ENCODE measurements around the gene SRRD. TPM values are rescaled to one million over a fixed set of nuclear protein-coding genes. Genes with fewer than 3 reads are reported as not detected.

The SRRD gene
- total RNA-seq, 4 donors from 2014 or later = 5.3 to 20.1 (median 13.9) TPM

DNA sequence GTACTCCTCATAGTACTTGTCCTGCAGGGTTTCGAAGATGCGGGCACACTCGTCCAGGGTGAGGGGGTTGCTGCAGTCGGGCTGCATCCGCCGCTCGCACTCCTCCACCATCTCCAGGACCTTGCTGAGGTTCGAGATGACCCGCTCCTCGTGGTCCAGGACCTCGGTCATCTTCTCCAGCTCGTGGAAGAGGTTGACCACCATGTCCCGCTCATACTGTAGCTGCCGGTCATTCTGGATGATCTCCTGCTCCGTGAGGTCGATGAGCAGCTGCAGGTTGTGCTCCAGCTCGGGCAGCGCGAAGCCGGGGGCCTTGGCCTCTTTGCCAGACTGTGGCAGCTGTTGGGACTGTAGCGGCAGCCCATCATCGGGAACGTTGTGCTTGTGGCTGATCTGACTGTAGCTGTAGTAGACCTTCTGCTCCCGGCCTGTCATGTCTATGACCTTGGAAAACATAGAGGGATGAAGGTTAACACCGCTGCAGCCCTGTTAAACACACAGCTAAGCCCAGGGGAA is 15.6 kb downstream of the SRRD start:
- TF ChIP-seq, protein P1, sequence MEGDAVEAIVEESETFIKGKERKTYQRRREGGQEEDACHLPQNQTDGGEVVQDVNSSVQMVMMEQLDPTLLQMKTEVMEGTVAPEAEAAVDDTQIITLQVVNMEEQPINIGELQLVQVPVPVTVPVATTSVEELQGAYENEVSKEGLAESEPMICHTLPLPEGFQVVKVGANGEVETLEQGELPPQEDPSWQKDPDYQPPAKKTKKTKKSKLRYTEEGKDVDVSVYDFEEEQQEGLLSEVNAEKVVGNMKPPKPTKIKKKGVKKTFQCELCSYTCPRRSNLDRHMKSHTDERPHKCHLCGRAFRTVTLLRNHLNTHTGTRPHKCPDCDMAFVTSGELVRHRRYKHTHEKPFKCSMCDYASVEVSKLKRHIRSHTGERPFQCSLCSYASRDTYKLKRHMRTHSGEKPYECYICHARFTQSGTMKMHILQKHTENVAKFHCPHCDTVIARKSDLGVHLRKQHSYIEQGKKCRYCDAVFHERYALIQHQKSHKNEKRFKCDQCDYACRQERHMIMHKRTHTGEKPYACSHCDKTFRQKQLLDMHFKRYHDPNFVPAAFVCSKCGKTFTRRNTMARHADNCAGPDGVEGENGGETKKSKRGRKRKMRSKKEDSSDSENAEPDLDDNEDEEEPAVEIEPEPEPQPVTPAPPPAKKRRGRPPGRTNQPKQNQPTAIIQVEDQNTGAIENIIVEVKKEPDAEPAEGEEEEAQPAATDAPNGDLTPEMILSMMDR (IDR thresholded peaks at IDR 0.05) = no peak
- no peak for TF ChIP-seq POLR2A (IDR thresholded peaks at IDR 0.05)
- intact Hi-C loops (cut with DNase I; ENCODE audit: low total_unique reads) = no loop called here
- H3K4me3 ChIP-seq = no peak overlapping the region
- no peaks in the 10 kb centered on the region for H3K27me3 ChIP-seq
- H3K4me1 ChIP-seq = no peaks in the 10 kb centered on the region
- no peaks in the 10 kb centered on the region for H3K36me3 ChIP-seq
- DNase-seq = no peak
- H3K9me3 ChIP-seq = no peaks in the 10 kb centered on the region
- H3K27ac ChIP-seq = no peak overlapping the region

DNA sequence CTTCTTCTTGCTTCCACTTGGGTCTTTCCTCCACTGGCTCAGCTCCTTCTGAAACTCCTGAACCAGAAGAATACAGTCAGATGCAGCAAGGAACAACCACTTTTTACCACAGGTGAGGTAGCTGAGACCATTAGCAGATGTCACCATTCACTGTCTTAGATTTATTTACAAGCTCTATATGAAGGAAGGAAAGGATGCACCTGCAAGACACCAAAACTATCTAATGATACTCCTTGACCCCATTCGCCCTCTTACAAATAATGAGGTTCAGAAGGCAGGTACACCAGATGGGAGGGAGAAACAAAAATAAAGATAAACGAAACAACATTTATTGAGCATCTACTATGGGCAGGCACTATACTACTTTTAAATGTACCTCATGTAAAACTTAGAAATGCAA is 18.3 kb downstream of the SRRD start:
- TF ChIP-seq, protein P1 (IDR thresholded peaks at IDR 0.05) = no peak
- no peak for TF ChIP-seq POLR2A (IDR thresholded peaks at IDR 0.05)
- Histone ChIP-seq H3K9me3 (no peaks in the 10 kb centered on the region), H3K36me3 (no peaks in the 10 kb centered on the region), H3K27ac (no peak overlapping the region), H3K4me3 (no peak overlapping the region), H3K27me3 (no peaks in the 10 kb centered on the region), H3K4me1 (no peaks in the 10 kb centered on the region)
- intact Hi-C loops (cut with DNase I; ENCODE audit: low total_unique reads) = no loop called here
- DNase-seq = no peak

DNA sequence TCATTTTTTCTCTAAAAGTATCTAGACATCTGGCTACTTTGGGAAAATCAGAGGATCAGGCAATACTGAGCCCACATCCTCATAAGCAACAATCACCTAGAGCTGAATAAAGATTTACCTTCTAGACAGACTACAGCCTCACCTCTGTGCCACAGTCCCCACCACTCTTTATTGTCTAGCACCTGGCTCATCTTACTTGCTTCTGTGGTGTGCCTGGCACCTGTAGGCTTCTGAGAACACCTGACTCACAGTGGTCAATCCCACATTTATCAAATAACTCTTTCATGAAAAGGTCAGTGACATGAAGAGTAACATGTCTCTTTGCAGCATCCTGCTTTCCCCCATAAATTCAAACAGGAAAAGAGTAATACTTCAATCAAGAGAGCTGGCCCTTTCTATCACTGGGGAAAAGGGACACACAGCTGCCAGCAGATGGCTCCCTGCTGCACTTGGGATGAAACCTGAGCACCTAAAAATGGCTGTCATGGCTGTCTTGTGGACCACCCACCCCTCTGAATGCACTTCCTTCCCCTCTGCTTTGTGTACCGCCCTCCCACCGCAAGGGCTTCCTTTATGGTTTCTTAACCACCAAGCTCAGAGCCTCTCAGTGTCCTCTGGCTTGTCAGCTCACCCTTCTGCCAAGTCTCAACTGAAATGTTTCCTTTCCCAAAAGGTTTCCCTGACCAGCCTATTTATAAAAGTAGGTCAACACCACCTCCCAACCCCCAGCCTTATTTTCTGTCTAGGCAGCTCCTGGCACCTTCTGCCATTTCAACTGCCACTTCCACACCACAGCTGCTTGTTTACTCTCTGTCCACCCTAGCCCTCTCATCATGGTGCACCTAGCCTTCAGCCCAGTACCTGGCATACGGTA is 19.2 kb downstream of the SRRD start:
- Histone ChIP-seq H3K4me3 (no peak overlapping the region), H3K27ac (no peak overlapping the region), H3K36me3 (no peaks in the 10 kb centered on the region), H3K9me3 (no peaks in the 10 kb centered on the region), H3K27me3 (no peaks in the 10 kb centered on the region), H3K4me1 (no peaks in the 10 kb centered on the region)
- no peak for DNase-seq
- intact Hi-C loops (cut with DNase I; ENCODE audit: low total_unique reads) = no loop called here
- TF ChIP-seq, protein P1 (IDR thresholded peaks at IDR 0.05) = peak in 3 of 4 experiments; percentile 7 to 23 (median 9)
- no peak for TF ChIP-seq POLR2A (IDR thresholded peaks at IDR 0.05)

DNA sequence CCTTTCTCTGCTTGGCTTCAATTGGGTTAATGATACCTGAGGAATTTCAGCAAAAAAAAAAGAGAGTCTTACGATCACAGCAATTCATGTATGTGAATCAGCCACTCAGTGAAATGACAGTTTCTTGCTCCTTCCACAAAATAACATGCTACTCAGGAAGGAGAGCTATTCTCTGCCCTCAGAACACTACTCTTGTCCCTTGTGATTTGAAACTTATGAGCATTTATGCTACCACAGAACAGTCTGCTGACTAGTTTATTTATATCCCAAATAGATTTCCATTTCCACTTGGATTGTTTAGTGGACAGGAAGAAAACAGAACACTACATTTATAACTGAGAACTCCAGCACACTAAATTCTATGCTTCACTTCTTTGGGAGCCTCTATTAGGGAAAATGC is 20.1 kb downstream of the SRRD start:
- intact Hi-C loops (cut with DNase I; ENCODE audit: low total_unique reads) = no loop called here
- Histone ChIP-seq H3K4me3 (no peak overlapping the region), H3K9me3 (no peaks in the 10 kb centered on the region), H3K27me3 (no peaks in the 10 kb centered on the region), H3K36me3 (no peaks in the 10 kb centered on the region), H3K27ac (no peak overlapping the region), H3K4me1 (no peaks in the 10 kb centered on the region)
- DNase-seq = no peak
- no peak for TF ChIP-seq POLR2A (IDR thresholded peaks at IDR 0.05)
- TF ChIP-seq, protein P1 (IDR thresholded peaks at IDR 0.05) = no peak

DNA sequence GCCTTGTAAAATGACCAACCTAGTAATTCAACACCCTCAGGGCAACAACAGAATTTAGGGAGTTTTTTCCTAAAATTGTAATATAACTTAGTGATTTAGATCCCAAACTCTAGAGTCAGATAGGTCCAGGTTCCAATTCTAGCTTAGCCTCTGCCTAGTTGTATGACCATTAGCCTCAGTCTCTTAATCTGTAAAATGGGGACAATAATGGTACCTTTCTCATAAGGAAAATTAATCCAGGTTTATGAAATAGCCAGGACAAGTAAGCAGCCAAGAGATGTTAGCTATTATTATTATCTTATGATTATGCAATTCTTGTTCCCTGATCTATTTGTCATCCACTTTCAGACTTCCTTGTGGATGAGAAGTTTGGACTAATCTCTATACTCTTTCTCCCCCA is 24.5 kb downstream of the SRRD start:
- Histone ChIP-seq H3K36me3 (no peaks in the 10 kb centered on the region), H3K4me3 (no peak overlapping the region), H3K4me1 (peaks cover 0 to 3% of the 10 kb centered on the region in 2 donors), H3K27me3 (no peaks in the 10 kb centered on the region), H3K9me3 (no peaks in the 10 kb centered on the region), H3K27ac (no peak overlapping the region)
- no peak for TF ChIP-seq POLR2A (IDR thresholded peaks at IDR 0.05)
- TF ChIP-seq, protein P1 (IDR thresholded peaks at IDR 0.05) = no peak
- no peak for DNase-seq
- intact Hi-C loops (cut with DNase I; ENCODE audit: low total_unique reads) = no loop called here

All from uterus (tissue), 4 donors.